ENCODE results near the gene NNAT.
"Not testable (repeated sequence)": the region's sequence is repeated elsewhere in the genome, so short reads cannot be mapped to it uniquely, and the experiment has no call there.

NNAT gene

DNA sequence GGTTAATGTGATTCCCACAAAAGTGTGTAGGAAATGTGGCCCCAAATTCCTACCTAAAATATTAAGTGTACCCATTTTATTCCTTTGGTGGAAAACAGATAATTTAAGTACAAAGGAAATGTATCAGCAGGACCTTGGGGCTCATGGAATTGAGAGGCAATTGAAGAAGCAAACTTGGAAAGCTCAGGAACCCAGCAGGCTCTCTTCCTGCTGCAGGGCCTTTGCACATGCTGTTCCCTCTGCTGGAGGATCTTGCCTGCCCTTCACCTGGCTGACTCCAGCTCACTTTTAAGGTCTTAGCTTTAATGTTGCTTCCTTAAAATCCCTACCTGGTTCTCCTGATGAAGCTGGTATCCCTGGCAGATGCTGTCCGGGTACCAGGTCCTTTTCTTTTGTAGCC is 16.5 kb downstream of the NNAT start:
- TF ChIP-seq, protein P1, sequence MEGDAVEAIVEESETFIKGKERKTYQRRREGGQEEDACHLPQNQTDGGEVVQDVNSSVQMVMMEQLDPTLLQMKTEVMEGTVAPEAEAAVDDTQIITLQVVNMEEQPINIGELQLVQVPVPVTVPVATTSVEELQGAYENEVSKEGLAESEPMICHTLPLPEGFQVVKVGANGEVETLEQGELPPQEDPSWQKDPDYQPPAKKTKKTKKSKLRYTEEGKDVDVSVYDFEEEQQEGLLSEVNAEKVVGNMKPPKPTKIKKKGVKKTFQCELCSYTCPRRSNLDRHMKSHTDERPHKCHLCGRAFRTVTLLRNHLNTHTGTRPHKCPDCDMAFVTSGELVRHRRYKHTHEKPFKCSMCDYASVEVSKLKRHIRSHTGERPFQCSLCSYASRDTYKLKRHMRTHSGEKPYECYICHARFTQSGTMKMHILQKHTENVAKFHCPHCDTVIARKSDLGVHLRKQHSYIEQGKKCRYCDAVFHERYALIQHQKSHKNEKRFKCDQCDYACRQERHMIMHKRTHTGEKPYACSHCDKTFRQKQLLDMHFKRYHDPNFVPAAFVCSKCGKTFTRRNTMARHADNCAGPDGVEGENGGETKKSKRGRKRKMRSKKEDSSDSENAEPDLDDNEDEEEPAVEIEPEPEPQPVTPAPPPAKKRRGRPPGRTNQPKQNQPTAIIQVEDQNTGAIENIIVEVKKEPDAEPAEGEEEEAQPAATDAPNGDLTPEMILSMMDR (IDR thresholded peaks at IDR 0.05; ENCODE audit: low read length, missing control alignments), result no peak
- DNase-seq (ENCODE audit: low read depth), result no peak
- no peak overlapping the region for H3K4me3 ChIP-seq (replicated peaks; ENCODE audit: low read depth, low read length)

DNA sequence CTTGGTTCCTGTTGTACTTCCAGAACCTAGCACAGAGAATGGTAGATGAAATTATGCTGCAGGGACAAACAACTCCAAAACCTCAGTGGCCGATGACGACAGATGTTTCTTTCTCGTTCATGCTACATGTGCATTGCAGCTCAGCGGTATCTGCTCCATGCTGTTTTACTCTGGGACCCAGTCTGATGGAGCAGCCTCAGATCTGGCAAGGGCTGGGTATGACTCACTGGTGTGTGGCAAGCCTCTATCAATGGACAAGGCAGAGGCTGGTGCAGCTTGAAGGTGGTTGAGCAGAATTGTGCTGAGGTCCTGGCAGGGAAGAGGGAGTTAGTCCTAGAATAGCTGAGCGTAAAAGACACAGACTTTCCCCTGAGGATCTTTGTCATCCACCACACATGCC is 17.0 kb downstream of the NNAT start:
- TF ChIP-seq, protein P1 (IDR thresholded peaks at IDR 0.05; ENCODE audit: low read length, missing control alignments), result no peak
- DNase-seq (ENCODE audit: low read depth), result peak; percentile 74
- no peak overlapping the region for H3K4me3 ChIP-seq (replicated peaks; ENCODE audit: low read depth, low read length)

GRCh38 chr20:37539424-37539823 is 18.4 kb downstream of the NNAT start:
- DNase-seq (ENCODE audit: low read depth), result no peak
- H3K4me3 ChIP-seq (replicated peaks; ENCODE audit: low read depth, low read length), result no peak overlapping the region
- TF ChIP-seq, protein P1 (IDR thresholded peaks at IDR 0.05; ENCODE audit: low read length, missing control alignments), result no peak

GRCh38 chr20:37540001-37540400 is 19.0 kb downstream of the NNAT start:
- TF ChIP-seq, protein P1 (IDR thresholded peaks at IDR 0.05; ENCODE audit: low read length, missing control alignments), result no peak
- no peak overlapping the region for H3K4me3 ChIP-seq (replicated peaks; ENCODE audit: low read depth, low read length)
- no peak for DNase-seq (ENCODE audit: low read depth)

DNA sequence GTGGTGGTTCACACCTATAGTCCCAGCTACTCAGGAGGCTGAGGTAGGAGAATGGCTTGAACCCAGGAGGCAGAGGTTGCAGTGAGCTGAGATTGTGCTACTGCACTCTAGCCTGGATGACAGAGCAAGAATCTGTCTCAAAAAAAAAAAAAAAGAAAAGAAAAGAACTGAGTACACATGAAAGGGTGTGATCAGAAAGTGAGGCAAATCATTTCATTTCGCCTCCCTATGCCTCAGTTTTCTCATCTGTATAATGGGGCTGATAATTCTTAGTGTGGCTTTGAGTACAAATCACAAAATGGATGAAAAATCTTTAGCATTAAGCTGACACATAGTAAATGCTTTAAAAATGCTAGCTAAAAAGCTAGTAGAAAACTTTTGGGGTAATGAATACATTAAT is 19.8 kb downstream of the NNAT start:
- not testable (repeated sequence) for DNase-seq (ENCODE audit: low read depth); H3K4me3 ChIP-seq (replicated peaks; ENCODE audit: low read depth, low read length)

GRCh38 chr20:37541326-37541725 is 20.3 kb downstream of the NNAT start:
- no peak for DNase-seq (ENCODE audit: low read depth)
- TF ChIP-seq, protein P1 (IDR thresholded peaks at IDR 0.05; ENCODE audit: low read length, missing control alignments), result no peak
- H3K4me3 ChIP-seq (replicated peaks; ENCODE audit: low read depth, low read length), result no peak overlapping the region

GRCh38 chr20:37542281-37542680 is 21.2 kb downstream of the NNAT start:
- TF ChIP-seq, protein P1 (IDR thresholded peaks at IDR 0.05; ENCODE audit: low read length, missing control alignments), result no peak
- no peak for DNase-seq (ENCODE audit: low read depth)

GRCh38 chr20:37543828-37544227 is 22.8 kb downstream of the NNAT start:
- TF ChIP-seq, protein P1 (IDR thresholded peaks at IDR 0.05; ENCODE audit: low read length, missing control alignments), result peak; percentile 60
- peak; percentile 65 for DNase-seq (ENCODE audit: low read depth)
- no peak overlapping the region for H3K4me3 ChIP-seq (replicated peaks; ENCODE audit: low read depth, low read length)

More at GRCh38 chr20:37542281-37542680, 21.2 kb downstream of the NNAT start:
- H3K4me3 ChIP-seq (replicated peaks; ENCODE audit: low read depth, low read length), result no peak overlapping the region
